GM21529 (cell line): ENCODE results near the gene PHOSPHO1.
"Not testable (repeated sequence)": the region's sequence is repeated elsewhere in the genome, so short reads cannot be mapped to it uniquely, and the experiment has no call there.

Source experiments
- ATAC-seq: cut with Tn5 transposase; IDR thresholded peaks from one replicate; pipeline ENCODE4 v1.9.1; 2021; ENCODE audit not compliant: unreplicated experiment

PHOSPHO1 gene

DNA sequence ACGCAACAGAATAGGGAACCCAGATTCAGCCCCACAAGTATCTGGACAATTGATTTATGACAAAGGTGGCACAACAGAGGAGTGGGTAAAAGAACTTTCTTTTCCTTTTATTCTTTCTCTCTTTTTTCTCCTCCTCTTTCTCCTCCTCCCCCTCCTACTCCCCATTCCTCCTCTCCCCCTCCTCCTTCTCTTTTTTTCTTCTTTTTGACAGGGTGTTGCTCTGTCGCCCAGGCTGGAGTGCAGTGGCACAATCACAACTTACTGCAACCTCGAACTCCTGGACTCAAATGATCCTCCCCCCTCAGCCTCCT, 36.3 kb downstream of the PHOSPHO1 start:
- ATAC-seq, result no peak

DNA sequence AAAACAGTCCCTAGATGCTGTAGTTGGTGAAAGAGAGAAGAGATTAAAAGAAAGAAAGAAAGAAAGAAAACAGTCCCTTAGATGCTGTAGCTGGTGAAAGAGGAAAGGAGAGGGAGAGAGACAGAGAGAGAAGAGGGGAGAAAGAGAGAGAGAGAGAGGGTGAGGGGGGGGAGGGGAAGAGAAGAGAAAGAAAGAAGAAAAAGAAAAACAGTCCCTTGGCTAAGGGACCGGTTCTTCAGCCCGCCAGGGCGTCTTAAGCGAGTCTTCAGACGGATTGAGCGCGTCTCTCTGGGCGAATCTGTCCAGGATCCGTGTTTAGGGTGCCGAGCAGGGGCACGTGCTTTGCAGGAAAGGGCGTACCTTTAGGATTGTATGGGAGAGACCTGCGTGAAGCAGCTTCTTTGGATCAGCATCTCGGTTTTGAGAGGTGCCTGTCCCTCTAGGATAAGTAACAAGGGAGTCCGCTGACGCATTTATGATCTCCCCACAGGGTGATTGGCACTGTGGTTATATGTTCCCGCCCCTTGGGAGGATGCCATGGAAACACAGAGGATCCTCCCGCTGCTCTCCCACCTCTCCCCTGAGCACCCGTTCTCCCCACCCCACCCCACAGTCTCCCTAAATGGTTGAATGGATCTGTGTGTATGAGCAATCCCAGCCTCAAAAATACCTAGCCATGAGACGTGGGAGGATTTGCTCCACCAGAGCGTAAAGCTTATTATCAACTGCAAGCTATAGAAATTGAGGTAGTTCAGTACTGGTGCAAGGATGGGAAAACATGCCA, 36.9 kb downstream of the PHOSPHO1 start:
- no peak for ATAC-seq

DNA sequence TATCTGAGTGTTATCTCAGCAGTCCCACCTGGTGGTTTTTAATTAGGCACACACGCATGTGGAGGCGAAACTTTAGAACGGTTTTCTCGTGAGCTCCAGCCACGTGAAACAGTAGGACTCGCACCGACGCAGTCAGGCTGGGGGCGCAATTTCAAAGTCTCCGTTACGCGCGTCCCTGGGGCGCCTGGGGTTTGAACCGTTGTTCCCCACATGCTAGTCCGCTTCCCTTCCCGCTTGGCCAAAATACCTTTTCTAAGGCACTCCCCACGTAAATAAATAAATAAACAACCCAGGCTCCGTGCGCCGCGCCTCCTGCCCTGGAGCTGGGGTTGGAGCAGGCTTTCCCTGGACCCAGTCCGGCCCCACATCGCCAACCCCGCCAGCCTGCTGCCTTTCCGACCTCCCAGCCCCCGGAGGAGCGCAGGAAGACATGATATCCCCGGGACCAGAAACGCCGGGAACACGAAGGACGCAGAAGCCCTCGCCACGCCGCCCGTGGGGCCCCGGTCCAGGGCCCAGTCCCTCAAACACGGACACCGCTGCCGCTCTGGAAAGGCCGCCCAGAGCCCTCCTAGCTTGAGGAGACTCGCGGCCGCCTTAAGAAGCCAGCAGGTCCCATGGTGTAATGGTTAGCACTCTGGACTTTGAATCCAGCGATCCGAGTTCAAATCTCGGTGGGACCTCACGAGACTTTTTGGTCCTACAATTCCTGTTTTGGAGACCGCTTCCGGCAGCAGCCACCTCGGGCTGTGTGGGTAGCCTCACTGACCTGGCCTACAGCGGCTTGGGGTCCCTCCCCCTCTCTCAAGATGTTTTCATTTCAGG, 38.5 kb downstream of the PHOSPHO1 start:
- peak; percentile 40 for ATAC-seq

DNA sequence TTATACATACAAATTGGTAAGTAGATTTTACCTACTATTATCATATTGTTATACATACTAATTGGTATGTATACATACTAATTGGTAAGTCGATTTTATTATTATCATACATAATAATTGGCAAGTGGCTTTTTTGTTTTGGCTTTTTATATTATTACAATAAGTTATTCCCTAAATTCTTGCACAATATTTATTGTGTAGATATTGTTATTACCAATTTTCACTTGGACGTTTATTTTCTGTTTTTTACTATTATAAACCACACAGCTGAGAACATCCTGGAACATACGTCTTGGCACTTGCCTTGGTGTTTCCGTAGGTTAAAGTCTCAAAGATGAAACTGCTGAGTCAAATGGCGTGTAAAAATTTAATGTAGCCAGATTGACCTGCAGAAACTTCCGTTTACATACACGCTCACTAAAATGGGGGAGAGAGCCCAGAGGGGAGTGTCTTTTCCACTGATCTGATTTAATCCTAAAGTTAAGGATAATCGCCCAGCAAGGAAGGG, 39.1 kb downstream of the PHOSPHO1 start:
- ATAC-seq, result no peak

DNA sequence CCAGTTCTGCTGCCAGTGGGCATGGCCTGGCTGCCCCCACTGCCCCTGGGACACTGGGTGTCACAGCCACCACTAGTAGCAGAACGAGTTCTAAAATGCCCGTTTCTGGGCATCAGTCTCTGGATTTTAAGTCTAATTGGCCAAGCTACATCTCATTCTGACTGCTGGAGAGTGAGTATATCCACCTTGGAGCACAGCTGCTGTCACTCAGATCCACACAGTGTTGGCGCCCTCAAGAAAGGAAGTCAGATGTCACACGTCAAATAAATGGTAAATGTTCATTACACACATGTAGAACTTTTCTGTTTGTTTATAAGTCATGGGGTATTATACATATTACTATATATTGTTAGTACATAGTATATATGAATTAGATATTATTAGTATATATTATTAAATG, 39.7 kb downstream of the PHOSPHO1 start:
- no peak for ATAC-seq

DNA sequence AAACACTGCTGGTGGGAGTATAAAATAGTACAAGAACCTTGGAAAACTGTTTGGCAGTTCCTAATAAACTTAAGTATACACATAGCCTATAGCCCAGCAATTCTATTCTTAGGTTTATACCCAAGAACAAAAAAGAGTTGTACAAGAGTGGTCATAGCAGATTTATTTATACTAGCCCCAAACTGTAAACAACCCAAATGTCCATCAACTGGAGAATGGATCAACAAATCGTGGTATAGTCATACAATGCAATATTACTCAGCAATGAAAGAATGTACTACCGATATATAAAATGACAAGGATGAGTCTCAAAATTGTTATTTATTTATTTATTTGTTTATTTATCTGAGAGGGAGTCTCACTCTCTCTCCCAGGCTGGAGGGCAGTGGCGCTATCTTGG, 43.3 kb downstream of the PHOSPHO1 start:
- no peak for ATAC-seq

DNA sequence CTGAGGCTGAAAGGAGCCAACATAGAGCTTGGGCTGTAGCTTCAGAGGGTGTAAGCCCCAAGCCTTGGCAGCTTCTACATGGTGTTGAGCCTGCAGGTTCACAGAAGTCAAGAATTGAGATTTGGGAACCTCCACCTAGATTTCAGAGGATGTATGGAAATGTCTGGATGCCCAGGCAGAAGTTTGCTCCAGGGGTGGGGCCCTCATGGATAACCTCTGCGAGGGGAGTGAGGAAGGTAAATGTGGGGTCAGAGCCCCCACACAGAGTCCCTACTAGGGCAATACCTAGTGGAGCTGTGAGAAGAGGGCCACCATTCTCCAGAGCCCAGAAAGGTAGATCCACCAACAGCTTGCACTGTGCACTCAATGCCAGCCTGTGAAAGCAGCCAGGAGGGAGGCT, 45.2 kb downstream of the PHOSPHO1 start:
- not testable (repeated sequence) for ATAC-seq

DNA sequence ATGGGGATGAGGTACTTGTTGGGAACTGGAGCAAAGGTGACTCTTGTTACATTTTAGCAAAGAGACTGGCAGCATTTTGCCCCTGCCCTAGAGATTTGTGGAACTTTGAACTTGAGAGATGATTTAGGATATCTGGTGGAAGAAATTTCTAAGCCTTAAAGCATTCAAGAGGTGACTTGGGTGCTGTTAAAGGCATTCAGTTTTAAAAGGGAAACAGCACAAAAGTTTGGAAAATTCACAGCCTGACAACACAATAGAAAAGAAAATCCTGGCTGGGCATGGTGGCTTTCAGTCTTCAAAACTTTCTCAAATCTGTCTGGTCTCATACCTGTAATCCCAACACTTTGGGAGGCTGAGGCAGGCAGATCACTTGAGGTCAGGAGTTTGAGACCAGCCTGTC, 46.1 kb downstream of the PHOSPHO1 start:
- not testable (repeated sequence) for ATAC-seq

DNA sequence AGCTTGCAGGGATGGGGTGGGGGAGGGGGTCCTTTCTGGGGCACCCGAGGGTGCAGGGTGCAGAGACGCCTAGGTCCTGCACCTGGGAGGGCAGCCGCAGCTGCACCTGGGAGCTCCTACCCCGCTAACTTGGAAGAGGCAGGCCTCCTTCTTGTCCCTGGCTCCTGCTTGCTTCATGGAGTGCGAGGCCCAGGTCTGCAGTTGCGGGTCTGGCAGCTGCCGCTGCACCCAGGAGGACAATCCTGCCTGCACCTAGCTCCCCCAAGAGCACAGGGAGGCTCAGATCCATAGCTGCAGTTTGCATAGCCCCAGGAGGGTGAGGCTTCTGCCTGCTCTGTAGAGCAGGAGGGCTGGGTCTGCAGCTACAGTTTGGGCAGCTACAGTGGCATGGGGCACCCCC, 46.8 kb downstream of the PHOSPHO1 start:
- ATAC-seq, result no peak

DNA sequence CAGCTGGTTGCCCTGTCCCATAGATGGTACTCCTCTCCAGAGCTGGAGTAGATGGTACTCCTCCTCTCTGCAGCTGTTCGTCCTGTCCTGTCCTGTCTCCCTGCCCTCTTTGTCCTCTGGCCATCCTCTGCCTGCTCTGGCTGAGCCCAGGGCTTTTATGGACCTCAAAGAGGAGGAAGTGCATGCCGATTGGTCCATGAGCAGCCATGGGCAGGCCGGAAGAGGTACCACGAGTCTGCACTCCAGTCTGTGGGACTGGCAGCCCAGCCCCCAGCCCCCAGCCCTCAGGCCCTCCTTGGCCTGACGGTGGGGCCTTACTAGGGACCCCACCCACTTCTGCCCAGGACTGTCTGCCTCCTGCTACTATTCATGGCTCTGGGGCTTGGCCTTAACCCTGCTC, 47.2 kb downstream of the PHOSPHO1 start:
- ATAC-seq, result no peak

DNA sequence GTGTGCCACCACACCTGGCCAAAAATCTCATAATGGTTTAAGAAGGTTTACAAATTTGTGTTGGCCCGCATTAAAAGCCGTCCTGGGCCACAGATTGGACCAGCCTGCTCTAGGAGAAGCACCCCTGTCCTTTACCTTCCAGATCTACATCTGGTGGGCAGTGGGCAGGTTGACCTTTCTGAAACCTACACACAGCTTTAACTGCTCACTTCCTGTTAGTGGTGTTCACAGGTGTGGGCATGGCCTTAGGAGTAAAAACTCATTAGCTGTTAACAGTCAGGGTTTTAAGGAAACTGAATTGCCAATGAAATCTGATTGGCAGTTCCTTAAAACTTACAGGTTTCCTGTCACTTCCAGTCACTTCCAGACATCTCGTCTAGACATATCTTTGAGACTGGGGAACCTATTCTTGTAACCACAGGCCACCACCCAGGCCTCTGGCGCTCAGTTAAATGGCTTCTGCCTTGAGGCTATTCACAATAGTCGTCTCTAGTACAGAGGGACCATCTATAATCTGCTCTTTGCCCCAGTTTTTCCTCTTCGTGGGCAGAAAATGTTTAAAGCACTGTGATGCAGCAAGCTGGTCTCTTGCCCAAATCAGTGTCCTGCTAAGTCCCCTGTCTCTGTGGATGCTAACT, 49.5 kb downstream of the PHOSPHO1 start:
- ATAC-seq, result no peak

DNA sequence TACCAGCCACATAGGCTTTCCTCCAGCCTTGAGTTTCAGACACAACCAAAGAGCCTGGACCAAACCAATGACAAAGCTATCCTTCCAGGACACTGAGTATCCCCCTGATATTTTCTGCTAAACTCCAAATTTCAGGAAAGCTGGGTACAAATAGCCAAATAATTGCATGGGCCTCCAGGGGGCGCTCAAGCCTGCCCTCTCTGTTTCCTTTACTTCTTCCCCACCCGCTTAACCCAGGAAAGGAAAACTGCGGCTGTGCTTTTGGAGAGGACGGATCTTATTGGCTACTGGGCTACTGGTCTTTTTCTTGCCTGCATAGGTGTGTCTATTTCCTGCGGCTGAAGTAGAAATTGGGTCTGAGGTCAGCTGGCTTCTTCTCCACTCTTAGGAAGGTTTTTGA, 50.3 kb downstream of the PHOSPHO1 start:
- ATAC-seq, result no peak

DNA sequence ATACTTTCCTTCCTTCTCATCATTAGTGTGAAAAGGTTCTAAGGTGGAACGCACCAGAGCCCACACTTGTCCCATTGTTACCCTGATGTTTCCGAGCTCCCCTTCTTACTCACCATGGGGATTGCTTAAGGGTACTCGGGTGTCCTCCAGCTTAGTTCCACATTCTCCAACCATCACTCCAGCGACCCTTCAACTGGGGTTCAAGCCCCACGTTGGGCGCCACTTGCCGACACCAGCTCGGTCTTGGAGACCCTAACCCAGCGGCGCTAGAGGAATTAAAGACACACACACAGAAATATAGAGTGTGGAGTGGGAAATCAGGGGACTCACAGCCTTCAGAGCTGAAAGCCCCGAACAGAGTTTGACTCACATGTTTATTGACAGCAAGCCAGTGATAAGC, 54.6 kb downstream of the PHOSPHO1 start:
- ATAC-seq, result not testable (repeated sequence)
